Measurements from ENCODE around the gene RAD51.

Gene RAD51

GRCh38 chr15:40743485-40743901 is 48.5 kb downstream of the RAD51 start:
- no peak for TF ChIP-seq CTCF (IDR thresholded peaks at IDR 0.05; ENCODE audit: low read depth, low read length)
- no peak overlapping the region for H3K4me3 ChIP-seq (ENCODE audit: low read depth, low read length)

- no peak for TF ChIP-seq CTCF (IDR thresholded peaks at IDR 0.05; ENCODE audit: low read depth, low read length)
- H3K4me3 ChIP-seq (ENCODE audit: low read depth, low read length), result no peak overlapping the region
Measured at GRCh38 chr15:40743921-40744814, 49.2 kb downstream of the RAD51 start.

- no peak overlapping the region for H3K4me3 ChIP-seq (ENCODE audit: low read depth, low read length)
- no peak for TF ChIP-seq CTCF (IDR thresholded peaks at IDR 0.05; ENCODE audit: low read depth, low read length)
Measured at GRCh38 chr15:40744815-40745152, 49.8 kb downstream of the RAD51 start.

GRCh38 chr15:40746916-40747418 is 52.0 kb downstream of the RAD51 start:
- TF ChIP-seq CTCF (IDR thresholded peaks at IDR 0.05; ENCODE audit: low read depth, low read length), result no peak

GRCh38 chr15:40747685-40748631 is 53.0 kb downstream of the RAD51 start:
- TF ChIP-seq CTCF (IDR thresholded peaks at IDR 0.05; ENCODE audit: low read depth, low read length), result no peak
- no peak overlapping the region for H3K4me3 ChIP-seq (ENCODE audit: low read depth, low read length)

More at GRCh38 chr15:40746916-40747418, 52.0 kb downstream of the RAD51 start:
- no peak overlapping the region for H3K4me3 ChIP-seq (ENCODE audit: low read depth, low read length)

GRCh38 chr15:40749151-40749630 is 54.2 kb downstream of the RAD51 start:
- no peak for TF ChIP-seq CTCF (IDR thresholded peaks at IDR 0.05; ENCODE audit: low read depth, low read length)

More at GRCh38 chr15:40749151-40749630, 54.2 kb downstream of the RAD51 start:
- no peak overlapping the region for H3K4me3 ChIP-seq (ENCODE audit: low read depth, low read length)

Measured in WI38 (cell line).